ENCODE data around the gene CHD6. TPM values are rescaled to one million over a fixed set of nuclear protein-coding genes. Genes with fewer than 3 reads are reported as not detected.

The CHD6 gene
- polyA plus RNA-seq, 1 donor: 22.6 TPM

- DNase-seq: no peak
Observed at GRCh38 chr20:41622584-41622983, 4.4 kb upstream of the CHD6 start.

DNA sequence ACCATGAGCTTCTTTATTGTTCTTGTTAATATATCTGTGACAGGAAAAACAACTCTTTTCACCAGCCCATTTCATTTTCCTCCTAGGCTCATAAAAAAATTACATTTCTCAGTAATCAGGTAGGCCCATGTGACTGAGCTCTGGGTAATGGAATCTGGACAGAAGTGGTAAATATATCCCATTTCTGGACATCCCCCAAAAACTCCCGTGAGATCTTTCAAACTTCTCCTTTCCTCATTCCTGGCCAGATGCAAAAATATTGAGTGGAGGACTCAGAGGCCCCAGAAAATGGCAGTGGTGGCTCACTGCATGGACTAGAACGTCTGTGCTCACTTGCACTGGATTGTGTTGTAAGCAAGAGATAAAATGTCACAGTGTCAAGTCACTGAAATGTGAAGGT, 3.8 kb upstream of the CHD6 start:
- DNase-seq: no peak

GRCh38 chr20:41621421-41621820, 3.2 kb upstream of the CHD6 start:
- DNase-seq: no peak

GRCh38 chr20:41619360-41620100, 1.4 kb upstream of the CHD6 start:
- no peak for DNase-seq

GRCh38 chr20:41618807-41619311, 682 bp upstream of the CHD6 start:
- DNase-seq: no peak

DNA sequence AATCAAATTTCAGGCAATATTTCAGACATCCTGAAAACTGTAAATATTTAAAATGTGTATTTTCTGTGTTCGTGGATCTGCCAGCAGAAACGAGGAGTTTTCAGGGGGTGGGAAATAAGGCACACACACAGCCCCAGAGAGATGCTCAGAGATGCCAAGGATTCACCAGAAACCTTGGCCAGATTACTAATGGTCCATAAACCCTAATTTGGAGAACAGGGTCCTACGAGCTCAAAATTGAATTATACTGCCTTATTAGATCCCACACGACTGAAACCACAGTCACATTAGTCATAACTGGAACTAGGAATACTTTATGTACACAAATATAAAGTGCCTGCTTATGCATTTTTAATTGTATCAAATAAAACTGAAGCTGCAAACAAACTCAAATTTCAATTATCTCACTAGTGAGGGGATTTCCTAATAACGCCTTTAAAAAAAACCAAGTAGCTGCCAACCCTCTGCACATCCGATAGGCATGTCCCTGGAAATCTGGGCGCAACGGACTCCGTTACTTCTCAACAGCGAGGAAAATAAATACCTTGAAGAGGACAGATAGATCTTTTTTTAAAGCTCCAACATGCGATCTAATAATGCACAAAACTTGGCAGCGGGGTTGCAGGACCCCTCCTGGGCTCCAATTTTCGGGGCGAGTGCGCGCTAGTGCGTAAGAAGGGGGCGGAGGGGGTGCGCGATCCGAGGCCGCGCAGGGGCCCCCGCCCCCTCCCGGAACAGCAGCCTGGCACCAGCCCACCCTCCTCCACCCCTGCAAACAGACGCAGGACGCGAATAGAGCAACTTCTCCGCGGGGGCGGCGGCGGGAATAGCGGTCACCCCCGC, 897 bp downstream of the CHD6 start:
- DNase-seq: peak; percentile 36

GRCh38 chr20:41616228-41616627, 1.9 kb downstream of the CHD6 start:
- no peak for DNase-seq

DNA sequence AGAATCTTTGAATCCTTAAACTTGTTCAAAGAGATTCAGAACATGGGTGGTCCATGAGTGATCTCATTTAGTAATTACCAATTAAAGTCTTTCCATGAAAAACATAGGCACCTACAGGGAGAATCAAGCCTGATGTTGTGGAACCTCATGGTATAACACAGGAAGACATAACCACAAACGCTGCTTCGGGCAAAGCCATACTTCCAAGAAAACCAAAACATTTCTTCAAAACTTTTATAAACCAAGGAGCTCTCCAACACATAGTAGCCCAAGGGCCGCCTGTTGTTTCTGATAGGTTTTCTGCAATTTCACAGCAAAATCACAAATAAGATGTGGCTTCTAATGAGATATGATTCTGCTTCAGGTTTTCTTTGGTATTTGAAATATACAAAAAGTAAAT, 2.5 kb downstream of the CHD6 start:
- DNase-seq: no peak

- no peak for DNase-seq
Observed at GRCh38 chr20:41615110-41615509, 3.1 kb downstream of the CHD6 start.

DNA sequence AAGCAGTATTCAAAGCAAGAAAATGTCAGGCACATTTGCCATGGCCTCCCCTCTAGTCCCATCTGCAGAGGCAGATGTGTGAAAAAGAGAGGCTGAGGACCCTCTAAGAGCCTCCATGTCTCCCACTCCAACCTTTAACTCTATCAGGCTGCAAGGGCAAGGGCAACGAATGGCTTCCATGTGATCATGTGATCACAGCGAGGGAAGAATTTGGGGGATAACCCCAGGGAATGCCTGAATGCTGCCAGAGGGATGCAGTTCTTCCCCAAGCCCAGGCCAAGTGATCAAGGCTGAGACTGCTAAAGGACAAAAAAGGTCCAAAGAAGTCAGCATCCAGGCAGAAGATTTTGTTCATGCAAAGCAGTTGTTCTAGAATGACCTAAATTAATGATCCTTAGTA, 4.9 kb downstream of the CHD6 start:
- DNase-seq: no peak

DNA sequence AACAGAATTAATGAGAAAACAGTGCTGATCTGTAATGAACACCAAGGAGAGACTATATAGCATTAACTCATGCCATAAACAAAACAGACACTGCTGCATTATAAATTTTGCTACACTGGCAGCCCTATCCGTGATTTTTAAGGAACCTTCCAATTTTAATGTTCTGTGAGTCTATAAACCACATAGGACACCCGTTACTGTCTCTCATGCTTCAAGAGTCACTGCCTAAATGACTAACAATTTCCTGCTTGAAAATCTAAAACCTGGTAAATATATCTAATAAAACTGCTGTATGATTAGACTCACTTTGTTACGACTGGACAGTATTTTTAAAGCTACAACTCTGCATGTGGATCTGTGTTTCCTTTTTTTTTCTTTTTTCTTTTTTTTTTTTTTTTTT, 8.7 kb downstream of the CHD6 start:
- DNase-seq: no peak

- no peak for DNase-seq
Observed at GRCh38 chr20:41608606-41609005, 9.6 kb downstream of the CHD6 start.

- no peak for DNase-seq
Observed at GRCh38 chr20:41607791-41608190, 10.4 kb downstream of the CHD6 start.

DNA sequence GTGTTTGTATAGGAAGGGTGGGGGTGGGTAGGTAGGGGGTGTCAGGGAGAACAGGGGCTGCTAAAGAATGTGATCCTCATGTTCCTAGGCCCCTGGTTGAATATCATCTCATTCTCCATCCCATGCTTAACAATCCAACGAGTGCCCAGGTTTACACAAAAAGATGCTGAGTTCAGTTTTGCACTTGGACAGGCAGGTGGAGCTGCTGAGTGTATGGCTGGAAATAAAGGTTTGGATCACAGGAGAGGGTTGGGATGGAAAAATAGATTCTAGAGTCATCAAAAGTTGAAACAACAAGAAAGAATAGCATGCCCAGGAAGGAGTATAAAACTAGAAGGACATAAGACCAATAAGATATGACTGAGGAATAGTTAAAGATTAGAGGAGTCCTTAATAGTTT, 14.2 kb downstream of the CHD6 start:
- DNase-seq: no peak

DNA sequence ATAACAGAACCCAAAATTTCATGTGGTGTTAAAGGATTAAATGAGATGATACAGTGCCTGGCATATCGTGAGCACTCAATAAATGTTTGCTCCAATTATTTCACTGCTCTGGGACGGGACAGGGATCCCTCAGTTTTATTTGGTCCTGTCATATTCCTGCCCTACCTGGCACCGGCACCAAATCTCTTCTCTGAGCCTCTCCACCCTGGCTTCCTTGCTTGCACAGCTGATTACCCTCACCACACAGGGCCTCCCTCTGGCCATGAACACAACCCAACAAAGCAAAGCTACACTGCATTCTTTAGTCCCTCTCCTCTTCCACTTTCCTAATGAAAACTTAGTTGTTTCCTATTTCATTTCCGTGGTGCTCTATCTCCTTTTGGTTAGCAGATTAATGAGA, 16.4 kb downstream of the CHD6 start:
- no peak for DNase-seq

GRCh38 chr20:41600926-41601631, 17.1 kb downstream of the CHD6 start:
- DNase-seq: no peak

DNA sequence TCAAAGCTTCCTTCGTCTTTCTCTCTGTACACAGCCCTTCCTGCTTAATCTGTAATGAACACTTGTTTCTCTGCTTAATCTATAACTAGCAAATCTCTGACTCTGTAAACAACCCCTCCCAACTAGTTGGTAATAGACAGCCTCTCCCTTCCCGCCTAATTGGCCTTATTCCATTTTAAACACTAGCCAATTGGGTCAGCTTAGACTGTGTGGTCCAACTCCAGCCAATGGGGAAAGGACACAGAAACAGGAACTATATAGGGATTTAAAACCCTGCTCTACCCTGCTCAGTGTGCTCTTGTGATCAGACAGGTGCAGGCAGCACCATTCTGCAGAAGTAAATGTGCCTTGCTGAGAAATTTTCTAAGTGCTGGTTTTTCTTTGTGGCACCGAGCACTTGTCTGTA, 18.5 kb downstream of the CHD6 start:
- no peak for DNase-seq

DNA sequence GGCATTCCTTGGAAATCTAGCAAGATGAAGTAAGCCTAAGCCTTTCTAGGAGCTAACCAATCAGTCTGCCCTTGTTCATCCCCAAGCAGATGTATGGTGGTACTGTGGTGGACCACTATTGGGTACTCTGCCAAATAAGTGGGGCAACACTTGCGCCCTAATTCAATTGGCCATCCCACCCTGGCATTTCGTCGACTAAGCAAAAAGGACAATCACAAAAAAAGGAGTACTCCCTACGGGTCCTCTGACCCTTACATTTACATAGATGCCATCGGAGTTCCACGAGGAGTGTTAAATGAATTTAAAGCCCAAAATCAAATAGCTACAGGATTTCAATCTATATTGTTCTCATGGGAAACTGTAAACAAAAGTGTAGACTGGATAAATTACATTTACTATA, 19.5 kb downstream of the CHD6 start:
- DNase-seq: no peak

DNA sequence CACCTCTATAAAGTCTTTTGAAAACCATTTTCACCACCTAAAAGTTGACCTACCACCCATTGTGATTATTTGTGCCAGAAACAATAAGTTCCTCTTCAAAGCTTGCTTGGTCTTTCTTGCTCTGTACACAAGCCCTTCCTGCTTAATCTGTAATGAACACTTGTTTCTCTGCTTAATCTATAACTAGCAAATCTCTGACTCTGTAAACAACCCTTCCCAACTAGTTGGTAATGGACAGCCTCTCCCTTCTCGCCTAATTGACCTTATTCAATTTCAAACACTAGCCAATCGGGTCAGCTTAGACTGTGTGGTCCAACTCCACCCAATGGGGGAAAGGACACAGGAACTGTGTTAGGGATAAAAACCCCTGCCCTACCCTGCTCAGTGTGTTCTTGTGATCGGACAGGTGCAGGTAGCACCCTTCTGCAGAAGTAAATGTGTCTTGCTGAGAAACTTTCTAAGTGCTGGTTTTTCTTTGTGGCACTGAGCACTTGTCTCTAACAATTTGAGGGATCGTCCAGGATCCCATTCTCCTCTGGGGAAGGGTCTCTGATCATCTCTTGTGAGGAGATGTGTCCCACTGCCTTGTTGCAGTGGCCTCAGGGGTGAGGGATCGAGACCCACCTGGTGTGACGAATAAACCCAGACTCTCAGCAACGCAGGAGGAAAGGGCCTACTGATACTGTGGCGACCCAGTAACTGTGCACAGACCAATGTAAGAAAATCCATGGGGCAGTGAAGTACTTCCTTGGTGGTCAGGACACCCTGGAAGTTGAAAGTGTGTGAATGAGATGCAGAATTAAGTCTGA, 23.5 kb downstream of the CHD6 start:
- no peak for DNase-seq

- no peak for DNase-seq
Observed at GRCh38 chr20:41592516-41593216, 25.5 kb downstream of the CHD6 start.

GRCh38 chr20:41587956-41588355, 30.2 kb downstream of the CHD6 start:
- no peak for DNase-seq

- no peak for DNase-seq
Observed at GRCh38 chr20:41587523-41587922, 30.7 kb downstream of the CHD6 start.

All from hindlimb muscle (tissue), 1 donor.